Activated gamma-delta T cell treated with Interleukin-2 at 50 U/mL for 16 hours (primary cell): ENCODE data around the gene MYRF.
A peak's percentile ranks its signal among the peaks of the same experiment; 100 is the strongest.

Experiments used
- DNase-seq: peaks from one replicate; pipeline ENCODE4 v3.0.0-alpha.2; 2020

The MYRF gene

GRCh38 chr11:61799665-61800284, 47.3 kb downstream of the MYRF start:
- DNase-seq: no peak

DNA sequence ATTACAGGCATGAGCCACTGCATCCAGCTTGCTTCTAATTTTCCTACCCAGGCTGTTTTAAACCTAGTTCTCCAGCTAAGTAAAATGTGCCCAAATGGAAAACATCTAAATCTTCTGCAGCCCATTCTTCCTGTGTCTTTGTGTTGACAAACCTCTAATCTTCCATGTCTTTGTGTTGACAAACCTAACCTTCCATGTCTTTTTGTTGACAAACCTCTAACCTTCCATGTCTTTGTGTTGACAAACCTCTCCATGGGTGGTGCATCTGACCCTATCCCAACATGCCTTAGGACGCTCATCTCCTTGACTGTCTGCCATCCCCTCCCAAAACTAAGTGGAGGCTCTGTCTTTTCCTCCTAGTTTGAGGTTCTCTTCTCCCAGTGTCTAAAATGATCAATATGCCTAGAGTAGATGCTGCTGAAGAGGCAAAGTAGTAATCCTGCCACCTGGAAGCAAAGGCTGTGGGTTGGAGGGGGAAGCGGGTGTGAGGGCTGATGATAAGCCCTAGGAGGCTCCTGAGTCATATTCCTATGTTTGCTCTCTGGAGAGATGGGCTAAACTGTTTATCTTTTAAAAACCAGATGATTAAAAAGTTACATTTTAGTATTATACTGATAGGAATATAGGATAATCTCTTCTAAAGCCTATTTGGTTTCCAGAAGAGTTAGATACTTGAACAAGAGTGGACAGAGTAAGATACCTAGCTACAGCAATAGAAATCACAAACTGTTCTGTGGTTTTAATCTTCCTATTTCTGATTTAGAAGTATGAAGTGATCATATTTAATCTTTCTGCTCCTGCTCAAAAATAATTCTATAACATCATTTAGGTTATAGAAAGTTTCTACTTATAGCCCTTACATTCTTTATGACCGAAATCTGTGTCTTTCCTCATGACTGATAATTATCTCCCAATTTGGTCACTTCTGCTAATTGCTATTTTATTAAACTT, 48.2 kb downstream of the MYRF start:
- no peak for DNase-seq

- no peak for DNase-seq
Measured at GRCh38 chr11:61802605-61803004, 50.2 kb downstream of the MYRF start.

DNA sequence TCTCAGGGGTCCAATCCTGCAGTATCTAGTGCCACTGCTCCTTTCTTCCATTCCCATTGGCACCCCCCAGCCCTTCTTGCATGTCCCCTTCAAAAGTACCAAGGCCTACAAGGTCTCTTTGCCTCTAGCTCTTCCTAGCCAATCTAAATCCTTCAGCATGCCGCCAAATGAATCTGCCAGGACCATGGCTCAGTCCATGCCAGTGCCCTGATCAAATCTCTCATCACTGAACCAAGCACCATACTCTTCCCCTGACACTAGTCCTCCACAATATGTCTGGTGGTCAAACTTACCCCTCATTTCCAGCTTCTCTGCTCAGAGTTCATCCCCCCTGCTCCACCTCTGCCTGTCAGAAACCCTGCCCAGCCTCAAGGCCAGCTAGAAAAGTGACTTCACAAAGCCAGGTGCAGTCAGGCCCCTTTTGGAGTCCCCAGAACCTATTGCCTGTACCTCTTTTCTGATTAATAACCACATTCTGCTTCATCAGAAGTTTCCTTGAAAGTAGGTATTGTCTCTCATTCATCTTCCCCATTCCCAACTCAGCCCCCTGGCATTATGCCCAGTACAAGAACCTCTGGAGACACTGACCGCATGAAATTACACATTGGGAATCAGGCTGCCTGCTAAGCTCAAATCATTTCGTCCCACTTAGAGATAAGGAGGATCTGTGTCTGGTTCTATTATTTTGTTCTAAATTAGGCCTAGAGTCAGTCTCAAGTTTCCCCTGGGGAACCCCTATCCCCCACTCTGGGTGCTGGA, 51.6 kb downstream of the MYRF start:
- DNase-seq: no peak

GRCh38 chr11:61805146-61805545, 52.7 kb downstream of the MYRF start:
- no peak for DNase-seq

DNA sequence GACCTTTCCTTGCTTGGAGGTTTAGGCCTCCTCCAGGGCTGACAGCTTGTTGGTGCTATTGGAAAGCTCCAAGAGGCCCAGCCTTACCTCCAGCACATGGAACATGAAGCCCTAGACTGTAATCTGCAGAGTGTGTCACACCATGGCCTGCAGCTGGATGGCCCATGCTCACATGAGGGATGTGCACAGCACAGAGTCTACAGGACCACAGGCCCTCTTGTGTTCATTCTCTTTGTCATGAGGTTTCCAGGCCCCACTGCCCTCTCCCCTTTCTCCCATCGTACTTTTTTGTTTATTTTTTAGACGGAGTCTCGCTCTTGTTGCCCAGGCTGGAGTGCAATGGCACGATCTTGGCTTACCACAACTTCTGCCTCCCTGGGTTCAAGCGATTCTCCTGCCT, 54.3 kb downstream of the MYRF start:
- no peak for DNase-seq

- no peak for DNase-seq
Measured at GRCh38 chr11:61810671-61811175, 58.3 kb downstream of the MYRF start.

DNA sequence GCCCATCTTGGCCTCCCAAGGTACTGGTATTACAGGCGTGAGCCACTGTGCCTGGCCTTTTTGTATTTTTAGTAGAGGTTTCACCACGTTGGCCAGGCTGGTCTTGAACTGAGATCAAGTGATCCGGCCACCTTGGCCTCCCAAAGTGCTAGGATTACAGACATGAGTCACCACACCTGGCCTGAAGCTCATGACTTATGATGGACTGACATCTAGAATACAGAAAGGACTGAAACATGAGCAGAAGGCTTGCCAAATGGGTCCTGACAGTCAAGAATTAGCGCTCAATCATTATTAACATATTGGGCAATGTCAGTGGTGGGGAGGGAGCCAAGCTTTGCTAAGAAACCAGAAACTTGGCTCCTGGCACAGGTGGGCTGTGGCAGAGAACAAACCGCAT, 59.4 kb downstream of the MYRF start:
- no peak for DNase-seq

GRCh38 chr11:61812736-61813411, 60.4 kb downstream of the MYRF start:
- no peak for DNase-seq

GRCh38 chr11:61814247-61814957, 62.0 kb downstream of the MYRF start:
- no peak for DNase-seq

DNA sequence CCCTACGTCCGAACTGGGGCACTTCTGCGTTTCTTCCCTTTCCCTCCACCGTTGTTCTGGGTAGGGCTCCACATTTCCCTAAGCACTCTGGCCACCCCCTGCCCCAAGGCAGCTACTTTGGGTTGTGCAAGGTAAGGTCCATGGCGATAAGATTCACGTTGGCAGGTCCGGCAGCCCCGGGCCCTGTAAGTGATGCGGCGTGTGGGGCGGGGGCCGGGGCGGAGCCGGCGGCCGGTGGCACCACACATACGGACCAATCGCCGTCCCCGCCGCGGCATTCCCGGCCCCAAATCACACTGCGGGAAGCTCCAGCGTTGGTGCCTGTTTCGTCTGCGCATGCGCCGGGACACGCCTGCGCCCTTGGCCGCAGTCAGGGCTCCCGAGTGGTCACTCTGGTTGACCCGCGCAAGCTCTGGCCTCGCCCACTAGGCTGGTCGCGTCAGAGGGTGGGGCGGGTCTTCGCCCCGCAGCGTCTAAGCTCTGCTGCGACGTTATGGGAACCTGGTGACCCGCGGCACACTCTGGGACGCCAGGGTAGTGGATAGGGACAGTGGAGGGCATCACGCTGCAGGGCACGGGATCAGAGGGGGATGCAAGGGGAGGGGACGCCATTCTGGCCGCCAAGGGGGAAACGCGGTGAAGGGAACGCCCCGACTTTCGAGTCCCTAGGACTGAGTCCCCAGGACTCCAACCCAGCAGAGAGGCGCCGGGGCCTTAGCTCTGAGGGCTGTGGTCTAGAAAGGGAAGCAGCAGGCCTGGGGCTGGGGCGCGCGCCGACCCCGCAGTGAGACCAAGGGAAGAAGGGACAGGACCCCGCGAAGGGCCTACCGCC, 62.7 kb downstream of the MYRF start:
- DNase-seq: no peak

DNA sequence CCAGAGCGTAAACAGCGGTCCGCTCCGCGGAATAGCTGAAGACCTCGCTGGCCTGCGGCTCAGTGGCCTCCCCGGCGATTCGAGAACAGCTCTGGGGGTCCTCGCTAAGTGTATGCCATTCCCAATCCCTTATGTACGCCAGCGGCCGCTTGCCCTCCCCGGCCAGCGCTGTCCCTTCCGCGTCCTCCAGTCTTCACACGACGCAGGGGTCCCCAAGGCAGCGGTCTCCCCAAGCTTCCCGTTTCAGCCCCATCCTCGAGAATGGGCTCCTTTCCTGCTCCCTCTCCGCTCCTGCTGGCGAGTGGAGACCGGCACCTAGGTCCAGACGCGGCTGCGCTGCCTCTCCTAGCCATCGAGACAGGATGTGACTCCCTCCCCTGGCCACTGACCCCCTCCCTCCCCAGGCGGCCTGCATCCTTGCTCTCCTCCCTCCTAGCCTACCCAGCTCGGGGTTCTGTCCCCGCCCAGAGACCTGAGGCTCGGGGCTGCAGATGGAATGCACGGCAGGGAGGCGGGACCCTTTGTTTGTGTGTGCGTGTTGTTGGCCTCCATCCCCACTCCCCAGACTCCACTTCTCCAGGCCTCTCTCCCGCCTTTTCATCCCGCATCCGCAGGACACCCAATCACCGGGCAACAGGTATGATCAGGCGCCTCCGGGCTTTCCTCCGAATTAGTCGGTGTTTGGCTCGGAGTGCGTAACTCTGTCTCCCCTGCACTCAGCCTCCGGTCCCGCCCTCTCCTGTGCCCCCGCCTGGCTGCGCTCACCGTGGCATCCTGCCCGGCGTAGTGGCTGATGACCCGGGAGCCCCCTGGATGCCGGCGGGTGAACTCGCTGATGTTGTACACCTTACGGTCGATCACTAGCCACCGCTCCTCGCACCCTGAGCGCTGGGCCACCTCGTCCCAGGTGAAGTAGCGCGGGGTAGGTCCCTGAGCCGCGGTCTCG, 63.6 kb downstream of the MYRF start:
- DNase-seq: peak; percentile 59

DNA sequence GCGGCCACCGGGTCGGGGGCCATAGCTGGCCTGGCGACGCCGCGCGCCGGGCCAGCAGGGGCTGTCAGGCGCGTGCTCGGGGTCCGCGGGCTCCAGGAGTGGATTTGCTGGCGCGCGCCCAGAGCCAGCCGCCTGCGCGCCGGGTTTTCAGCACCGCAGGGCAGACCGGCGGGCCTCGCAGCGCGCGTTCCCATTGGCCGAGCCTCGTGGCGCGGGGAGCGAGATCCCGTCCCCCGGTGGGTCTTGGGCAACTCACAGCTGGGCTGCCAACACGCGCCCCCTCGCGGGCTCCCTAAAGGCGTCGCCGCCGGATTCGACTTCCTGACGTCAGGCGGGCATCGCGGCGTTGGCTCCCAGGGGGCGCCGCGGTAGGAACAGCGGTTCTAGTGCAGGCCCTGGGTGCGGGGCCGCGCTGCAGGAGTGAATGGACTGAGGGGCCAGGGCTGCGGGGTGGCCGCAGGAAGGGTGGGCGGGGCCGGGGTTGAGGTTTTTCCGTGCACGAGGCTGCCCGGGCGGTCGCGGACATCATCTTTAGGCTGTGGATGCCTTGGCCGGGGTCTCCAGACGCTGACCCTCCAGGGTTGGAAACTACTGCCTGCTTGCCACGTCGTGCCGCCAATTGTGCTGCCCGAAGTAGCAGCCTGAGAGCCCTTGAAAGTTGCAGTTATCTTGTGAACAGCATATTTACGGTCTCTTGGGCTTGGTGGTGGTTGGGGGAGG, 64.5 kb downstream of the MYRF start, which contains the start of gene FADS1:
TSS of gene FADS1 (minus strand) at position 268 of the 720 bp plus-strand sequence. CDS start at position 194, 74 bp downstream.
- DNase-seq: peak; percentile 61

DNA sequence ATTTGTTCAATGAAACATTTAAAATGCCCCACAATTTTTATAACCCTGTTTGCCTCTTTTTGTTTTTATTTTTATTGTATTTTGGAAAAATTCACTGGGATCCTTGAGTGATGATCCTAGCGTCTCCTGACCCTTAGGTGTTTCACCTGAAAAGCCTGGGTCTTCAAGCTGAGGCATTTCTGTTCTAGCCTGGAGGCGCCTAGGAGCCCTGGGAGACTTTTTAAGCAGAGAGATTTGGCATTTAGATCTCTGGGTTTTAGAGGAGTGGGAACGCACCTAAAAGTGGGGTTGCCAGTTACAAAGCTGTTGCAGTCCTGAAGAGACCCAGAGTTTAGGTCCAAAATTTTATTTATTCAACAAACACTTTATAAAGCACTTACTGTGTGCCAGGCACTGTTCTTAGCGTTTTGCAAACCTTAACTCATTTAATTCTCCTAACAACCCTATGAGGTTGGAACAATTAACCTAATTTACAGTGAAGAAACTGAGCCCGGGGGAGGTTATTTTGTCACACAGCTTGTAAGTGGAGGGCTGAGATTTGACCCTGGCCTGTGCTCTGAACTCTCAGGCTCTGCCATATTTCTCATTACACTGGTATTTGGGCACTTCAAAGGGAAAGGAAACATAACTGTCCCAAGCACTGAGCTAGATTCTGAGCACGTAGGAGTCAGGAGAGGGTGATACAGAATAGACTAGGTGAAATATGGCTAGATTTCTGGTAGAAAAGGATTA, 65.2 kb downstream of the MYRF start:
- DNase-seq: no peak

DNA sequence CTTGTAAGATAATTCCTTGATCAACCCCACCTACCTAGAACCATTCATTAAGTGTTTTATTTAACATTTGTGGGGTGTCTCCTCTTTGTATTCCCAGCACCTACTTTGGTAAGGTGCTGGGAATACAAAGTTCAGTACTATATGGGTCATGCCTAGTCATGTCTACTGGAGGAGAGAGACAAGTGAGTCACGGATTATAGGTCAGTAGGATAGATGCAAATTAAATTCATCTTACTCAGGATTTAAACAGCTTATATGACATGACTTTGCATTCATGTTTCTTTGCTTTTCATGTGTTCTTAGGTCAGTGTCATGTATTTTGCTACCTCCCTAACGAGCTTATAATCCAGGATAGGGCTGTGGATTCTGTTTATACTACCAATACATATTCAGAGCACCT, 67.7 kb downstream of the MYRF start:
- DNase-seq: no peak

GRCh38 chr11:61826930-61827570, 74.6 kb downstream of the MYRF start:
- no peak for DNase-seq

- DNase-seq: peak; percentile 54
Measured at GRCh38 chr11:61827571-61828378, 75.3 kb downstream of the MYRF start, which contains the start of gene FADS2. FADS2 (plus strand) TSS chr11:61828300; CDS start chr11:61828391, 91 bp downstream.
